IPS-15b (cell line): Measurements from ENCODE around the gene ZNF620.
A peak's percentile ranks its signal among the peaks of the same experiment; 100 is the strongest.

Source experiments
- H3K27me3 ChIP-seq: one replicate; pipeline ENCODE4 v1.6.1; 2013; ENCODE audit warnings: low read length; ENCODE audit not compliant: control insufficient read depth, insufficient read depth
- H3K36me3 ChIP-seq: one replicate; pipeline ENCODE4 v1.6.1; 2013; ENCODE audit warnings: low read length; ENCODE audit not compliant: control insufficient read depth, insufficient read depth
- H3K4me1 ChIP-seq: one replicate; pipeline ENCODE4 v1.6.1; 2013; ENCODE audit warnings: mild to moderate bottlenecking, low read length; ENCODE audit not compliant: control insufficient read depth, insufficient read depth
- H3K4me3 ChIP-seq: one replicate; pipeline ENCODE4 v1.5.1; 2013; ENCODE audit warnings: low read depth, low read length
- H3K9ac ChIP-seq: one replicate; pipeline ENCODE4 v1.6.1; 2013; ENCODE audit warnings: low read depth, mild to moderate bottlenecking, low read length
- H3K9me3 ChIP-seq: one replicate; pipeline ENCODE4 v1.6.1; 2013; ENCODE audit warnings: mild to moderate bottlenecking, low read length; ENCODE audit not compliant: control insufficient read depth, insufficient read depth

The ZNF620 gene

GRCh38 chr3:40468018-40468417 is 37.8 kb upstream of the ZNF620 start:
- no peaks in the 10 kb centered on the region for H3K9me3 ChIP-seq
- peaks cover 2% of the 10 kb centered on the region for H3K36me3 ChIP-seq
- H3K4me1 ChIP-seq: no peaks in the 10 kb centered on the region
- H3K4me3 ChIP-seq: no peak overlapping the region
- no peaks in the 10 kb centered on the region for H3K27me3 ChIP-seq
- H3K9ac ChIP-seq: no peak overlapping the region

DNA sequence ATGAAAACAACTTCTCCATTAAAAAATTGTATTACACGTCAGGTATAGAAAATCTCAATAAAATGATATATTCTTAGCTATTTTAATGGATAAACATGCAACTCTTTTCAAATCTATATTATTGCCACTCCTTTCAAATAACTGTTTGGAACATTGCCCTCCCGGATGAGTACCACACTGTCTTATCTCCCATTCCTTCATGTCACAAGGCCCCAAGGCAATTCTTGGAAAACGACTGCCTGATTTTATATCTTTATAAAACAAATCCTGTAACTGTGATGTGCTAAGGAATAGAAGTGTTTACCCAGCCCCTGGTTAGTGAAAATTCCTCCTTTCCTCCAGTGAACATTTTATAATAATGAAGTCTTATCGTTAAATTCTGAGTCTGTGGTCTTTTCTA is 35.1 kb upstream of the ZNF620 start:
- Histone ChIP-seq H3K27me3 (no peaks in the 10 kb centered on the region), H3K9me3 (no peaks in the 10 kb centered on the region), H3K36me3 (no peaks in the 10 kb centered on the region), H3K9ac (no peak overlapping the region), H3K4me3 (no peak overlapping the region), H3K4me1 (no peaks in the 10 kb centered on the region)

- Histone ChIP-seq H3K27me3 (no peaks in the 10 kb centered on the region), H3K9ac (peak within 1 kb of the TSS; percentile 58), H3K36me3 (no peaks in the 10 kb centered on the region), H3K9me3 (no peaks in the 10 kb centered on the region), H3K4me3 (peak within 1 kb of the TSS; percentile 62), H3K4me1 (peaks cover 4% of the 10 kb centered on the region)
These were observed 29.1 kb upstream of the ZNF620 start, which contains the start of gene ZNF619 for GRCh38 chr3:40476478-40477470. Gene ZNF619 (plus strand): TSS chr3:40477122. CDS start chr3:40477980, 858 bp downstream.

DNA sequence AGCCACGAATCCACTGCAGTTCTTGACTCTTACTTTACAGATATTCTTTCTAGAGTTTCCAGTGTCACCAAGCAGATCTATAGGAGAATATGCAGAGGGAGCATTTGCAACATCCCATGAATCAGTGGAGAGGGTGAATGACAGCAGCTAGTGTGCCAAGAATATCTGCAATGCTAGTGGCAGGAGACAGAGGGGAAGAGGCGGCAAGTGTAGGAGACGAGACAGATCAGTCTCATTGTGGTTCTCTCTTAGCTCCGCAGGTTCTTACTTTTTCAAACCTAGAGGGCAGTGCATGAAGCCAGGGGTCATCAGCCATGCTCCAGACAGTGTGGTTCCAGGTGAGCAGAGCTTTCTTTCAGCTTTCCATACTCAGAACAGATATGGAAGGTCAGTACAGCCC is 28.2 kb upstream of the ZNF620 start:
- Histone ChIP-seq H3K4me1 (peaks cover 4% of the 10 kb centered on the region), H3K9me3 (no peaks in the 10 kb centered on the region), H3K9ac (no peak overlapping the region), H3K27me3 (no peaks in the 10 kb centered on the region), H3K36me3 (no peaks in the 10 kb centered on the region), H3K4me3 (peak overlapping the region; percentile 62)

DNA sequence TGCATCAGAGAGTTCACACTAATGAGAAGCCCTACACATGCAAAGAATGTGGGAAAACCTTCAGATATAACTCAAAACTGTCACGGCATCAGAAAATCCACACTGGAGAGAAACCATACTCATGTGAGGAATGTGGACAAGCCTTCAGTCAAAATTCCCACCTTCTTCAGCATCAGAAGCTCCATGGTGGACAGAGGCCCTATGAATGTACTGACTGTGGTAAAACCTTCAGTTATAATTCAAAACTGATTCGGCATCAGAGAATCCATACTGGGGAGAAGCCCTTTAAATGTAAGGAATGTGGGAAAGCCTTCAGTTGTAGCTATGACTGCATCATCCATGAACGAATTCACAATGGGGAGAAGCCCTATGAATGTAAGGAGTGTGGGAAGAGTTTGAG is 18.7 kb upstream of the ZNF620 start:
- Histone ChIP-seq H3K4me1 (no peaks in the 10 kb centered on the region), H3K9ac (no peak overlapping the region), H3K9me3 (peaks cover 4% of the 10 kb centered on the region), H3K36me3 (peaks cover 8% of the 10 kb centered on the region), H3K4me3 (no peak overlapping the region), H3K27me3 (no peaks in the 10 kb centered on the region)

- Histone ChIP-seq H3K4me1 (no peaks in the 10 kb centered on the region), H3K4me3 (no peak overlapping the region), H3K9me3 (peaks cover 4% of the 10 kb centered on the region), H3K9ac (no peak overlapping the region), H3K36me3 (peaks cover 7% of the 10 kb centered on the region), H3K27me3 (no peaks in the 10 kb centered on the region)
These were observed 14.9 kb upstream of the ZNF620 start for GRCh38 chr3:40490916-40491315.

DNA sequence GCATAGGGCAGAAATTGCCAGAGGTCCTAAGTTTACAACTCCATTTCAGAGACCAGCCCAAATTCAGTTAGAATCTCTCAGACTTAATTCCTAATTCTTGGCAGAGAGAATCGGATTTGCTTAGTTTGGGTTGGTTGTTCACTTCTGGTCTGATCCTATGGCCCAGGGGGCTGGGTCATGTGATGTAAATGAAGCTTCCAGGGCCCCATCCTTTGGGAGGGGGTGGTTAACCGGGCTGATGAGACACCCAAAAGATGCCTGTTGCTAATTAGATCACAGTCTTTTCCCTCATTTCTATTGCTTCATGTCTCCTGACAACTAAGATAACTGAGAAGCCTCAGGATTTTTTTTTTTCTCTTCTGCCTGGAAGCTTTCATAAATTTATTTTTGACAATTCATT is 11.1 kb upstream of the ZNF620 start:
- Histone ChIP-seq H3K36me3 (no peaks in the 10 kb centered on the region), H3K9ac (no peak overlapping the region), H3K9me3 (no peaks in the 10 kb centered on the region), H3K4me1 (no peaks in the 10 kb centered on the region), H3K27me3 (no peaks in the 10 kb centered on the region), H3K4me3 (no peak overlapping the region)

GRCh38 chr3:40497288-40497687 is 8.6 kb upstream of the ZNF620 start:
- no peak overlapping the region for H3K9ac ChIP-seq
- no peaks in the 10 kb centered on the region for H3K4me1 ChIP-seq
- H3K4me3 ChIP-seq: no peak overlapping the region

DNA sequence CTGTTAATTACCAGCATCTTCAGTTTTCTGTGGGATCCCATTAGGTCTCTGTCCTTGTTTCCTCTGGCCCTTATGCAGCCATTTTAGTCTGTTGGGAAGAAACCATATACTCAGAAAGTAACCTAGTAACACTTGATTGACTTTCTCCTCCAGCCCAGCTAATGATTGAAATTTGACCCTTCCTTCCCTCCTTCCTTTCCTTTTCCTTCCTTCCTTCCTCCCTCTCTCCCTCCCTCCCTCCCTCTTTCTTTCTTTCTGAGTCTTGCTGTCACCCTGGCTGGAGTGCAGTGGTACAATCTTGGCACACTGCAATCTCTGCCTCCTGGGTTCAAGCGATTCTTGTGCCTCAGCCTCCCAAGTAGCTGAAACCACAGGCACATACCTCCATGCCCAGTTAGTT is 5.9 kb upstream of the ZNF620 start:
- no peak overlapping the region for H3K4me3 ChIP-seq
- H3K4me1 ChIP-seq: no peaks in the 10 kb centered on the region
- no peaks in the 10 kb centered on the region for H3K9me3 ChIP-seq
- H3K27me3 ChIP-seq: no peaks in the 10 kb centered on the region
- H3K9ac ChIP-seq: no peak overlapping the region
- no peaks in the 10 kb centered on the region for H3K36me3 ChIP-seq

More at GRCh38 chr3:40497288-40497687, 8.6 kb upstream of the ZNF620 start:
- H3K27me3 ChIP-seq: no peaks in the 10 kb centered on the region
- no peaks in the 10 kb centered on the region for H3K9me3 ChIP-seq
- no peaks in the 10 kb centered on the region for H3K36me3 ChIP-seq

DNA sequence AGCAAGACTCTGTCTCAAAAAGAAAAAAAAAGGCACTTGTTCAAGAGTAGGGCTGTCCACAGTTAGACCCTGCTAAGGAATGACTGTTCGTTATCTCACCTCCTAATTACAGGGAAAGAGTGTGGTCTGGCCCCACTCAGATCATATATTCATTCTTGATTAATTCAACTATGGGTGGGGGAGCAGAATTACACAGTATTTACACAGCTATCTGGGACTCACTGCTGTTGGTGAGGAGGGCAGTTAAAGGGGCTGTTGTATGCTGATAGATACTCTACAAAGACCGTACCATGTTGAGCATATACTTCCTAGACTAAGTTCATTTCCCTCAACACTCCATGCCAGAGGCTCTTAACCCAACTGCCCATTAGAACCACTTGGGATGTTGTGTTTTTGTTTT is 3.8 kb upstream of the ZNF620 start:
- Histone ChIP-seq H3K4me3 (no peak overlapping the region), H3K9ac (no peak overlapping the region), H3K4me1 (peaks cover 2% of the 10 kb centered on the region), H3K27me3 (no peaks in the 10 kb centered on the region), H3K9me3 (no peaks in the 10 kb centered on the region), H3K36me3 (no peaks in the 10 kb centered on the region)

- Histone ChIP-seq H3K4me1 (peaks cover 2% of the 10 kb centered on the region), H3K9ac (no peak overlapping the region), H3K36me3 (peaks cover 1% of the 10 kb centered on the region), H3K9me3 (no peaks in the 10 kb centered on the region), H3K27me3 (no peaks in the 10 kb centered on the region), H3K4me3 (peak overlapping the region; percentile 92)
These were observed 1.0 kb upstream of the ZNF620 start for GRCh38 chr3:40504636-40505430.
